Activated CD8-positive, alpha-beta T cell treated with anti-CD3 and anti-CD28 coated beads for 36 hours (primary cell): ENCODE results near the gene PLAU. TPM values are rescaled to one million over a fixed set of nuclear protein-coding genes. Genes with fewer than 3 reads are reported as not detected.
"Not testable (repeated sequence)": the region's sequence is repeated elsewhere in the genome, so short reads cannot be mapped to it uniquely, and the experiment has no call there.

Source experiments
- ATAC-seq: fragments of 200-7000 bp; cut with Tn5 transposase; one replicate; pipeline ENCODE4 v1.10.0; 2021; ENCODE audit warnings: mild to moderate bottlenecking, moderate library complexity
- CTCF ChIA-PET: fragments of 350-600 bp; sonication (Branson Sonifier 250); formaldehyde crosslinking; loops from one replicate; lab custom pipeline; 2021; ENCODE audit warnings: antibody characterized with exemption; lab: Charles Lee
- POLR2A ChIA-PET: fragments of 350-600 bp; sonication (Branson Sonifier 250); formaldehyde crosslinking; loops from one replicate; lab custom pipeline; 2021; ENCODE audit warnings: antibody characterized with exemption; lab: Charles Lee
- DNase-seq: peaks from one replicate; pipeline ENCODE4 v3.0.0-alpha.2; 2020
- H3K27ac Mint-ChIP-seq: one replicate; pipeline ENCODE4 v1.8.0; 2021; ENCODE audit warnings: mild to moderate bottlenecking, mixed read lengths
- H3K27me3 Mint-ChIP-seq: one replicate; pipeline ENCODE4 v1.8.0; 2021; ENCODE audit warnings: mixed read lengths
- H3K36me3 Mint-ChIP-seq: one replicate; pipeline ENCODE4 v1.8.0; 2021; ENCODE audit warnings: low read depth, mixed read lengths
- H3K4me1 Mint-ChIP-seq: one replicate; pipeline ENCODE4 v1.8.0; 2021; ENCODE audit warnings: low read depth, mixed read lengths
- H3K4me3 Mint-ChIP-seq: one replicate; pipeline ENCODE4 v1.8.0; 2021; ENCODE audit warnings: mild to moderate bottlenecking, moderate library complexity, mixed read lengths
- H3K9me3 Mint-ChIP-seq: one replicate; pipeline ENCODE4 v1.8.0; 2021; ENCODE audit warnings: mixed read lengths
- intact Hi-C: fragments of 100-400 bp; cut with micrococcal nuclease; formaldehyde crosslinking; loops from one replicate; pipeline ENCODE4 v1.10.0; 2022
- total RNA-seq, 2 experiments: library from RNA; stranded (reverse); gene quantifications; one replicate each; pipeline ENCODE4 v1.2.3, GENCODE V29; 2021
- TF ChIP-seq, protein P1 (sequence below): fragments of 200-600 bp; IDR thresholded peaks from one replicate; pipeline ENCODE4 v1.8.0; 2022; ENCODE audit warnings: antibody characterized with exemption, mild to moderate bottlenecking

Gene PLAU
- total RNA-seq, 2 experiments from 2014 or later = 0.41 to 0.47 TPM

DNA sequence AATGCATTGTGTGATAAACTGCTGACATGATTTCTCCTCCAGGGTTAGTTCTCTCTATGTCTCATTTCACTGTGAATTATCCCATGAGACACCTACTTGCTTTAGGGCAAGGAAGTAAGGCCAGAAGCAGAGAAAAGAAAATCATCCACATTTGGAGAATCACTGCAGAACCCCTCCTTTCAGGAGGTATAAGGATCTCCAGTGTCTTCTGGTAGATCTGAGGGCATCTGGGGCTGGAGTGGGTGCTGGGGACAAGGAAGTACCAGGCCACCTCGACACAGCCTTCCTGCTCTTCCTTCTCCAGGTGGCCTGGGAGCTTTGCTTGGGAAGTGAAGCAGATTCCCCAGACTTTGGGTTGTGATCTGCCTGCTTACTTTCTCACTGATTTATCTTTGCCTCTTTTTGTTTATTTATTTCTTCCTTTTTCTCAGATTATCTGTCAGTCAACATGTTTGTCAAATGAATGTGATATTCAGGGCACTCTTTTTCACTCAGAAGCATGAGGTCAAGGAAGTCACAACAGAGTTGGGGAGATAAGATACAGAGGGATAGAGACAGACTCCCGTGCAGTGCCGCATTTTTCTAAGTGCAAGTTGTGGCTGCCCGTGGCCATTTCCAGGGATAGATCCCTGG is 24.2 kb upstream of the PLAU start:
- no peaks in the 10 kb centered on the region for H3K27me3 Mint-ChIP-seq
- no peaks in the 10 kb centered on the region for H3K36me3 Mint-ChIP-seq
- TF ChIP-seq, protein P1, sequence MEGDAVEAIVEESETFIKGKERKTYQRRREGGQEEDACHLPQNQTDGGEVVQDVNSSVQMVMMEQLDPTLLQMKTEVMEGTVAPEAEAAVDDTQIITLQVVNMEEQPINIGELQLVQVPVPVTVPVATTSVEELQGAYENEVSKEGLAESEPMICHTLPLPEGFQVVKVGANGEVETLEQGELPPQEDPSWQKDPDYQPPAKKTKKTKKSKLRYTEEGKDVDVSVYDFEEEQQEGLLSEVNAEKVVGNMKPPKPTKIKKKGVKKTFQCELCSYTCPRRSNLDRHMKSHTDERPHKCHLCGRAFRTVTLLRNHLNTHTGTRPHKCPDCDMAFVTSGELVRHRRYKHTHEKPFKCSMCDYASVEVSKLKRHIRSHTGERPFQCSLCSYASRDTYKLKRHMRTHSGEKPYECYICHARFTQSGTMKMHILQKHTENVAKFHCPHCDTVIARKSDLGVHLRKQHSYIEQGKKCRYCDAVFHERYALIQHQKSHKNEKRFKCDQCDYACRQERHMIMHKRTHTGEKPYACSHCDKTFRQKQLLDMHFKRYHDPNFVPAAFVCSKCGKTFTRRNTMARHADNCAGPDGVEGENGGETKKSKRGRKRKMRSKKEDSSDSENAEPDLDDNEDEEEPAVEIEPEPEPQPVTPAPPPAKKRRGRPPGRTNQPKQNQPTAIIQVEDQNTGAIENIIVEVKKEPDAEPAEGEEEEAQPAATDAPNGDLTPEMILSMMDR = no peak
- peaks cover 2% of the 10 kb centered on the region for H3K4me1 Mint-ChIP-seq
- DNase-seq (no peak), ATAC-seq (no peak)
- H3K4me3 Mint-ChIP-seq = no peak overlapping the region
- CTCF ChIA-PET = interaction anchor here (0.6 to 19.1 kb wide), 58 partner anchors 8 to 326 kb away, joined by 3 to 466 read pairs (median 5); partner anchors contain the start of gene PLAU
- no peak overlapping the region for H3K27ac Mint-ChIP-seq
- intact Hi-C loops = loop anchor here (2.0 to 5.0 kb wide), 3 partner anchors 54 to 216 kb away; no protein-coding TSS in a partner anchor
- POLR2A ChIA-PET = interaction anchor here (1.0 kb wide), 1 partner anchor 72 kb away, joined by 4 read pairs; no protein-coding TSS in a partner anchor
- no peaks in the 10 kb centered on the region for H3K9me3 Mint-ChIP-seq

DNA sequence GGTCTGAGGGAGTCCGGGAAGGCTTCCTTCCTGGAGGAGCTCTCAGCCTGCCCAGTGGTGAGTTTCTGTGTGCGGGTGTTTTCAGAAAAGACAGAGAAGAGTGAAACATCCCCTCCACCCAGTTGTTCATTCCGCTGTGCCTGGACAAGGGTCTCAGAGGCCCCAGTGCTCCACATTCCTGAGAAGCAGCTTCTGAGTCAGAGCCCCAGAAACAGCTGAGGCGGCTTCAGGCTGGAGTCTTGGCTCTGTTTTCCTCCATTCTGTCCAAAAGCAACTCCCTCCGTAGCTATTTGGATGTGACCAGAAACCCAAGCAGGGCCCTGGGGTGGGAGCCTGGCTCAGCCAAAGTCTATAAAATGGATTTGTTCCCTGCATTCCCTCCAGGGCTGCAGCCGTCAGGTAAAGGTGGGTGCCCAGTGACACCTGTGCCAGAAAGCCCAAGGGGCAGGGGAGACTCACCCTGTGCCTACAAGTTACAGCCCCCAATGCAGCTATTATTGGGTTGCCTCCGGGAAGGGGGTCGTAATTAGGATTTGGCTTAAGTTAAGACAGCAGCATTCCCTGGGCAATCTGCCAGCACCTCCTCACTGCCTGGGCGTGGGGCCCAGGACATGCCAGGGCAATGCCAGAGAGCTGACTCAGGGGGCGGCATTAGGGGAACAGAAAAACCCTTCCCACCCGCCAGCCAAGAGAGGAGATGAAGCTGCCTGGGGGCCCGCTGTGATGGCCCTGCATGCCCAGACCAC is 23.5 kb upstream of the PLAU start:
- no peaks in the 10 kb centered on the region for H3K9me3 Mint-ChIP-seq
- peaks cover 2% of the 10 kb centered on the region for H3K27me3 Mint-ChIP-seq
- ChIA-PET POLR2A (no interaction called here), CTCF (interaction anchor here (0.7 to 19.1 kb wide), 13 partner anchors 9 to 326 kb away, joined by 3 to 466 read pairs (median 13); no protein-coding TSS in a partner anchor)
- TF ChIP-seq, protein P1 = no peak
- intact Hi-C loops = loop anchor here (2.0 to 5.0 kb wide), 3 partner anchors 53 to 215 kb away; no protein-coding TSS in a partner anchor
- H3K27ac Mint-ChIP-seq = no peak overlapping the region
- DNase-seq = no peak
- no peaks in the 10 kb centered on the region for H3K36me3 Mint-ChIP-seq
- no peak overlapping the region for H3K4me3 Mint-ChIP-seq
- H3K4me1 Mint-ChIP-seq = peaks cover 2% of the 10 kb centered on the region
- no peak for ATAC-seq

DNA sequence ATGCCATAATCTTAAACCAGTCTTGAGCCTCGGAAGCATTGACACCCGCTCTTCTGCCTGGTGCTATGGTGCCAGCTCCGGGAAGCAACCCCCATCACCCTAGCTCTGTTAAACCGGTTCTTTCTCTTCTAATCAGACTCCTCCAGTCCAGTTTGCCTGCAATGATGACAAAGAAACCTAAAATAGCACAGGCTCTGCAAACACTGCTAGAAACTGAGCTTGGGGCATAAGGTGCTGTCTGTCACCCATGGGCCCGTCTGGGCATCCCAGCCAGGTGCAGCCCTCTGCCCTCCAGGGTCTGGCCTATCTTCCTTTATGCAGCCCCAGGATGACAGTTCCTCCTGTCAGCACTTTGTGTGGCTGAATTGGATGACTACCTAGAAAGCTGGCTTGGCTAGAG is 22.4 kb upstream of the PLAU start:
- DNase-seq = no peak
- intact Hi-C loops = loop anchor here (5.0 kb wide), 2 partner anchors 189 to 214 kb away; no protein-coding TSS in a partner anchor
- Mint-ChIP-seq H3K27me3 (peaks cover 8% of the 10 kb centered on the region), H3K4me3 (no peak overlapping the region), H3K4me1 (peaks cover 2% of the 10 kb centered on the region), H3K9me3 (no peaks in the 10 kb centered on the region), H3K27ac (no peak overlapping the region), H3K36me3 (no peaks in the 10 kb centered on the region)
- CTCF ChIA-PET = interaction anchor here (0.7 to 19.1 kb wide), 7 partner anchors 10 to 219 kb away, joined by 3 to 466 read pairs (median 5); no protein-coding TSS in a partner anchor
- ATAC-seq = no peak
- POLR2A ChIA-PET = interaction anchor here (0.5 to 1.0 kb wide), 2 partner anchors 22 to 64 kb away, joined by 3 read pairs; partner anchors contain the start of gene PLAU
- TF ChIP-seq, protein P1 = no peak

GRCh38 chr10:73889014-73889413 is 21.9 kb upstream of the PLAU start:
- ATAC-seq (peak; percentile 83), DNase-seq (peak; percentile 69)
- no peak overlapping the region for H3K27ac Mint-ChIP-seq
- intact Hi-C loops = loop anchor here (5.0 kb wide), 2 partner anchors 188 to 213 kb away; no protein-coding TSS in a partner anchor
- no peak overlapping the region for H3K4me3 Mint-ChIP-seq
- TF ChIP-seq, protein P1 = no peak
- no peaks in the 10 kb centered on the region for H3K9me3 Mint-ChIP-seq
- ChIA-PET POLR2A (interaction anchor here (1.0 kb wide), 1 partner anchor 22 kb away, joined by 3 read pairs; the partner anchor contains the start of gene PLAU), CTCF (interaction anchor here (0.7 to 19.1 kb wide), 9 partner anchors 10 to 218 kb away, joined by 3 to 466 read pairs (median 5); no protein-coding TSS in a partner anchor)
- H3K4me1 Mint-ChIP-seq = peaks cover 2% of the 10 kb centered on the region
- H3K27me3 Mint-ChIP-seq = peaks cover 9% of the 10 kb centered on the region
- no peaks in the 10 kb centered on the region for H3K36me3 Mint-ChIP-seq

DNA sequence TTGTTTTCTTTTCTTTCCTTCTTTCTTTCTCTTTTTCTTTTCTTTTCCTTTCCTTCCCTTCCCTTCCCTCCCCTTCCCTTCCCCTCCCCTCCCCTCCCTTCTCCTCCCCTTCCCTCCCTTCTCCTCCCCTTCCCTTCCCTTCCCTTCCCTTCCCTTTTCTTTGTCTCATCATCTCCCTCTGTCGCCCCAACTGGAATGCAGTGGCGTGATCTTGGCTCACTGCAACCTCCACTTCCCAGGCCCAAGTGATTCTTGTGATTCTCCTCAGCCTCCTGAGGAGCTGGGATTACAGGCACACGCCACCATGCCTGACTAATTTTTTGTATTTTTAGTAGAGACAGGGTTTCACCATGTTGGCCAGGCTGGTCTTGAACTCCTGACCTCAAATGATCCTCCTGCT is 21.5 kb upstream of the PLAU start:
- not testable (repeated sequence) for H3K27ac Mint-ChIP-seq, DNase-seq, H3K27me3 Mint-ChIP-seq, H3K4me1 Mint-ChIP-seq, H3K4me3 Mint-ChIP-seq, ATAC-seq, H3K9me3 Mint-ChIP-seq, H3K36me3 Mint-ChIP-seq
- intact Hi-C loops = loop anchor here (5.0 kb wide), 2 partner anchors 188 to 213 kb away; no protein-coding TSS in a partner anchor
- POLR2A ChIA-PET = interaction anchor here (0.6 kb wide), 1 partner anchor 187 kb away, joined by 3 read pairs; no protein-coding TSS in a partner anchor
- CTCF ChIA-PET = interaction anchor here (1.2 to 19.1 kb wide), 9 partner anchors 11 to 209 kb away, joined by 3 to 466 read pairs (median 5); no protein-coding TSS in a partner anchor
